ENCODE measurements around the gene GPER1.
"Not testable (repeated sequence)": the region's sequence is repeated elsewhere in the genome, so short reads cannot be mapped to it uniquely, and the experiment has no call there.

DNA sequence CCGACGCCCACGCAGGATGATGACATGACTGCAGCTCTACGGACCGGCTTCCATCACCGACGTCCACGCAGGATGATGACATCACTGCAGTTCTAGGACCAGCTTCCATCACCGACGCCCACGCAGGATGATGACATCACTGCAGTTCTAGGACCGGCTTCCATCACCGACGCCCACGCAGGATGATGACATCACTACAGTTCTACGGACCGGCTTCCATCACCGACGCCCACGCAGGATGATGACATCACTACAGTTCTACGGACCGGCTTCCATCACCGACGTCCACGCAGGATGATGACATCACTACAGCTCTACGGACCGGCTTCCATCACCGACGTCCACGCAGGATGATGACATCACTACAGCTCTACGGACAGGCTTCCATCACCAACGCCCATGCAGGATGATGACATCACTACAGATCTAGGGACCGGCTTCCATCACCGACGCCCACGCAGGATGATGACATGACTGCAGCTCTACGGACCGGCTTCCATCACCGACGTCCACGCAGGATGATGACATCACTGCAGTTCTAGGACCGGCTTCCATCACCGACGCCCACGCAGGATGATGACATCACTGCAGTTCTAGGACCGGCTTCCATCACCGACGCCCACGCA is 28.6 kb downstream of the GPER1 start:
- not testable (repeated sequence) for TF ChIP-seq POLR2A (IDR thresholded peaks at IDR 0.05; ENCODE audit: low read length); POLR2AphosphoS2 (conservative IDR thresholded peaks at IDR 0.05; ENCODE audit: low read length); HDAC2 (IDR thresholded peaks at IDR 0.05); EP300 (IDR thresholded peaks at IDR 0.05); CHD4 (IDR thresholded peaks at IDR 0.05; ENCODE audit: borderline replicate concordance); KDM1A (IDR thresholded peaks at IDR 0.05; ENCODE audit: low read depth); KDM5A (IDR thresholded peaks at IDR 0.05)
- TF ChIP-seq, protein P1, sequence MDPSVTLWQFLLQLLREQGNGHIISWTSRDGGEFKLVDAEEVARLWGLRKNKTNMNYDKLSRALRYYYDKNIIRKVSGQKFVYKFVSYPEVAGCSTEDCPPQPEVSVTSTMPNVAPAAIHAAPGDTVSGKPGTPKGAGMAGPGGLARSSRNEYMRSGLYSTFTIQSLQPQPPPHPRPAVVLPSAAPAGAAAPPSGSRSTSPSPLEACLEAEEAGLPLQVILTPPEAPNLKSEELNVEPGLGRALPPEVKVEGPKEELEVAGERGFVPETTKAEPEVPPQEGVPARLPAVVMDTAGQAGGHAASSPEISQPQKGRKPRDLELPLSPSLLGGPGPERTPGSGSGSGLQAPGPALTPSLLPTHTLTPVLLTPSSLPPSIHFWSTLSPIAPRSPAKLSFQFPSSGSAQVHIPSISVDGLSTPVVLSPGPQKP (IDR thresholded peaks at IDR 0.05; ENCODE audit: low read depth, low read length) = not testable (repeated sequence)
- TF ChIP-seq, protein P2, sequence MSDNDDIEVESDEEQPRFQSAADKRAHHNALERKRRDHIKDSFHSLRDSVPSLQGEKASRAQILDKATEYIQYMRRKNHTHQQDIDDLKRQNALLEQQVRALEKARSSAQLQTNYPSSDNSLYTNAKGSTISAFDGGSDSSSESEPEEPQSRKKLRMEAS (IDR thresholded peaks at IDR 0.05) = not testable (repeated sequence)
- TF ChIP-seq, protein P3, sequence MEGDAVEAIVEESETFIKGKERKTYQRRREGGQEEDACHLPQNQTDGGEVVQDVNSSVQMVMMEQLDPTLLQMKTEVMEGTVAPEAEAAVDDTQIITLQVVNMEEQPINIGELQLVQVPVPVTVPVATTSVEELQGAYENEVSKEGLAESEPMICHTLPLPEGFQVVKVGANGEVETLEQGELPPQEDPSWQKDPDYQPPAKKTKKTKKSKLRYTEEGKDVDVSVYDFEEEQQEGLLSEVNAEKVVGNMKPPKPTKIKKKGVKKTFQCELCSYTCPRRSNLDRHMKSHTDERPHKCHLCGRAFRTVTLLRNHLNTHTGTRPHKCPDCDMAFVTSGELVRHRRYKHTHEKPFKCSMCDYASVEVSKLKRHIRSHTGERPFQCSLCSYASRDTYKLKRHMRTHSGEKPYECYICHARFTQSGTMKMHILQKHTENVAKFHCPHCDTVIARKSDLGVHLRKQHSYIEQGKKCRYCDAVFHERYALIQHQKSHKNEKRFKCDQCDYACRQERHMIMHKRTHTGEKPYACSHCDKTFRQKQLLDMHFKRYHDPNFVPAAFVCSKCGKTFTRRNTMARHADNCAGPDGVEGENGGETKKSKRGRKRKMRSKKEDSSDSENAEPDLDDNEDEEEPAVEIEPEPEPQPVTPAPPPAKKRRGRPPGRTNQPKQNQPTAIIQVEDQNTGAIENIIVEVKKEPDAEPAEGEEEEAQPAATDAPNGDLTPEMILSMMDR (IDR thresholded peaks at IDR 0.05) = not testable (repeated sequence)

Data from A549 (cell line).